GM18868 (cell line): Measurements from ENCODE around the gene FAS.

Source experiments
- ATAC-seq: cut with Tn5 transposase; IDR thresholded peaks from one replicate; pipeline ENCODE4 v1.9.1; 2021; ENCODE audit warnings: mild to moderate bottlenecking, moderate library complexity; ENCODE audit not compliant: unreplicated experiment

FAS gene

GRCh38 chr10:88971221-88972061 is 19.2 kb upstream of the FAS start:
- ATAC-seq, result no peak

DNA sequence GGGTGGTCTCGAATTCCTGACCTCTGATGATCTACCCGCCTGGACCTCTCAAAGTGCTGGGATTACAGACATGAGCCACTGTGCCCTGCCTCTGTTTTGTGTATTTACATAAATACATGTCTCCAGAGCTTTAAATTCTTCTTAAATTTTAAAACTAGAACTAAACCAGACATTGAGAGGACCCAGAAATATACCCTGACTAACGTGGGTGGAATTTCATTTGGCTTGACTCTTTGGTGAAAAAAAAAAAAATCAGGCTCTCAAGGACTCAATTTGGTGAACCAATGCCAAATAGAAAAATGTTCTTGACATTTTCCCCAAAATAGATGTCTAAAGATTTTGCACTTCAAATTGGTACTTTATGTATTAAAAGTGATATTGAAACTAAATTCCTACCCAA is 16.6 kb upstream of the FAS start:
- no peak for ATAC-seq

DNA sequence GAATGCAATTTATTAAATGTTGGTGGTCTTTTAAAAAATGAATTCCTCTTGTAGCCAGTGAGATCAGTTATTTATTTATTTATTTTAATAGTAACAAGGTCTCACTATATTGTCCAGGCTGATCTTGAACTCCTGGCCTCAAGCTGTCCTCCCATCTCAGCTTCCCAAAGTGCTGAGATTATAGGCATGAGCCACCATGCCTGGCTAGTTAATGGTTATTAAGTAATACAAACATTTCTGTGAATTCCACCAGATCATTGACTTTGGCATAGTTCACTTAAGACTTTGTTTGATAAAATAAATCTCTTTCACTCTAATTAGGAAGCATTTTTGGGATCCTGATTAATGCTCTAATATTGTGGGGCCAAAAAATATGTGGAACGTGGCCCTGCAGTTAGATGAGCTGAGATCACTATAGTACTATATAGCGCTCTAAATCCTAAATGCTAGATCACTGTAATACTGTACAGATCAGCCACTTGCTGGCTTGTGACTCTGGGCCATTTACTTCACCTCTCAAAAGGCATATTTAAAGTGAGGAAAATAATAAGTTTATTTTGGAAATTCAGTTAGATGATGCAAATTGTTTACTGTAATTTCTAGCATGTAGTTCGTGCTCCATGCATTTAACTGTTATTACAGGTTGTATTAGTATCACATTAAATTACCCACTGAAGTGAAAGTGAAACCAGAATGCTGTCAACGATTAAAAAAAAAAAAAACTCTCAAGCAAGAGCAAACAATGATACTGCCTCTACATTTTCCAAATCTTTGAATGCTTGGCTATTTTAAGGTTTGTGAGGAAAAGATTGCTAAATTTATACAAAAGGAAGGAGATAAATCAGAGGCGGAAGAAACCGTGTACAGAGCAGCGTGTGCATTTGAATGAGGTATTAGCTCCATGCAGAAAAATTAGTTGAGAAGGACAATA is 15.9 kb upstream of the FAS start:
- no peak for ATAC-seq

GRCh38 chr10:88975377-88975720 is 15.2 kb upstream of the FAS start:
- no peak for ATAC-seq

GRCh38 chr10:88978463-88978862 is 12.1 kb upstream of the FAS start:
- no peak for ATAC-seq

- no peak for ATAC-seq
Observed at GRCh38 chr10:88979153-88979562, 11.4 kb upstream of the FAS start.

- ATAC-seq, result no peak
Observed at GRCh38 chr10:88979603-88980002, 11.0 kb upstream of the FAS start.

- ATAC-seq, result no peak
Observed at GRCh38 chr10:88980247-88980646, 10.4 kb upstream of the FAS start.

GRCh38 chr10:88980800-88981199 is 9.8 kb upstream of the FAS start:
- no peak for ATAC-seq

GRCh38 chr10:88981435-88981834 is 9.2 kb upstream of the FAS start:
- ATAC-seq, result no peak

DNA sequence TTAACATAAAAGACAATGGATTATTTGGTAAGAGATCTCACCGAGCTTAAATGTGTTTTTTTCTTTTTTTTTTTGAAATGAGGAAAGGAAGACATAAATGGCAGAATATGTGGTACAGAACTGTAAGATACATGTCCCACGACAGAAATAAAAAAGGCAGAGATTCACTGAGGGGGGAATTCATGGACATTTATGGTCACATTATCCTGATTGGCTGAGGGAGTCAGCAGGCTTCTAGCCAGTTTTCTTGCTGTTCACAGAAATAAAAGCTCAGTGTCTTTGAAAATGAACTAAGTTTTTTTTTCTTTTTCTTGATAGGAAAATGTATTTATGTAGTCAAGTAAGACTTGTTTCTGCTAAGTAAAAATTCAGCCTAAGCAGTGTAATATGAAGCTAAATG is 8.2 kb upstream of the FAS start:
- ATAC-seq, result no peak

- no peak for ATAC-seq
Observed at GRCh38 chr10:88983206-88983605, 7.4 kb upstream of the FAS start.

DNA sequence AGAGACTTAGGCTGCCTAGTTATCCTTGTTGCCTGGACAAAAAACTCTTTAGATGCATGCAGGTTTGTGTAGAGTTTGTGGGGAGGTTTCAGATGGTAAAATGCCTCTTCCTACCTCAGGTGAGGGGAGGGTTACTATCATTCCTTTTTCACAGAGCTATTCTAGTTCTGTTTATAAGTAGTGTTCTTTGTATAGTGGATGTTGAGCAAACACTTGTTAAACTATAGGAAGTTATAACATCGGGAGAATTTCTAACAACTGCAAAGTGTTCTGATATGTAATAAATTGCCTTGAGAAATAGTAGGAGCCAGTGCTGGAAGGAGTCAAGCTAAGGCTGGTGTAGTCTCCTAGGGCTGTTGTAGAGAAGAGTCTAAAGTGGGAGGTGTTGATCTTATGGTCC is 6.7 kb upstream of the FAS start:
- ATAC-seq, result no peak

- ATAC-seq, result no peak
Observed at GRCh38 chr10:88984525-88984924, 6.1 kb upstream of the FAS start.

GRCh38 chr10:88986549-88987242 is 3.9 kb upstream of the FAS start:
- no peak for ATAC-seq

DNA sequence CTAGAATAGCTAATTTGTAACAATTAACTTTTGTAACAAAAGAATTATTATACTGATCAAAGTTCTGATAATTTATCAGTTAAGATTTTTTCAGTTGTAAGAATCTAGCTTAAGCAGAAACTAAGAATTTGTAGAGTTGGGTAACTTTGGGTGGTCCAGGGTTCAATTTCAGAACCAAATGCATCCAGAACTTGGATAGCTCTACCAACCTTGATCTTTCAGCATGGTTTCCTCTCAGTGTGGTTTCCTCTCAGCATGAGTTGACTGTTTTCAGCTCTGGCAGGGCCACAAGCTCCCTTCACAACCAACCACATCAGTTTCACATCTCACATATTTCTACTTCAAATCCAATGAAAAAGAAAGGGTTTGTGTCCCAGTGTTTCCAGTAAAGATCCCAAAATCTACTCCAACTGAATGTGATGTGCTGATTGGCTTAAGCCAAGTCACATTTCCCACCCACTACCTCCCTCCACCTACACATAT is 3.3 kb upstream of the FAS start:
- no peak for ATAC-seq

DNA sequence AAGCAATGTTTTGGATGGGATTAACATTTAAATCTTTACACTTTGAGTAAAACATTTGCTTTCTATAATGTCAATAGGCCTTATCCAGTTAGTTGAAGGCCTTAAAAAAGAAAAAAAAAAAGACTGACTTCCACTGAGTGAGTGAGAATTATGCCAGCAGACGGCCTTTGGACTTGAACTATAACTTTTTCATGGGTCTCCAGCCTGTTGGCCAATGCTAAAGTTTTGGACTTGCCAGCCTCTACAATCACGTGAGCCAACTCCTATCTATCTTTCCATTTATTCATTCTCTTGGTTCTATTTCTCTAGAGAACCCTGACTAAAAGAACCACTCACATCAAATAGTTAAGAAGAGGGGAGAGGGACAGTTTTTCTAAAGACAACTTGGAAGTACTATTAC is 2.8 kb upstream of the FAS start:
- no peak for ATAC-seq

GRCh38 chr10:88989423-88989822 is 1.2 kb upstream of the FAS start:
- no peak for ATAC-seq

- no peak for ATAC-seq
Observed at GRCh38 chr10:88989824-88990383, 694 bp upstream of the FAS start.

DNA sequence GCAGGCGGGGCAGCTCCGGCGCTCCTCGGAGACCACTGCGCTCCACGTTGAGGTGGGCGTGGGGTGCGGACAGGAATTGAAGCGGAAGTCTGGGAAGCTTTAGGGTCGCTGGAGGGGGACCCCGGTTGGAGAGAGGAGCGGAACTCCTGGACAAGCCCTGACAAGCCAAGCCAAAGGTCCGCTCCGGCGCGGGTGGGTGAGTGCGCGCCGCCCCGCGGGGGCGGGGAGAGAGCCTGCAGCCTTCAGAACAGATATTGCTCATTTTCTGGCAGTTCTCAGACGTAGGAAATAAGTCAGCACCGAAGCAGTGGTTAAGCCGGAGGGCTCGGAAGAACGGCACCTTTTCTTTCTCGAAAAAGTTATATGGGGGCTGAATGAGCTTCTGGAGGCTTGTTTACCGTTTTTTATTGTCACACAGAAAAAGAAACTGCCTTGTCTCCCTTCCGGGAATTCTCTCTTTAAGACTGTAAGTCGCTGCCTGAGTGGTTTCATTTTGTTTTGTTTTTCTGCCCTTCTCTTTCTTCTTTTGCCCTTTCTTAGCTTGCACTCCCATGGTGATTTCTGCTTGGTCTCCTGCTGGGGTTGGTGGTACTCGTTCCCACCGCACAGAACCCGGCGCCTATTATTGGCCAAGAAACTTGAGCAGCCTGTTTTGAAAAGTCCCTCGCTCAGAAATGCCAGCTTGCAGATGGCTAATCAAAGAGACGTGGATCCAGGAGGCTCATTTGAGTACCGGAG is 732 bp downstream of the FAS start:
- peak; percentile 36 for ATAC-seq
